ENCODE results near the gene ZNF19.

DNA sequence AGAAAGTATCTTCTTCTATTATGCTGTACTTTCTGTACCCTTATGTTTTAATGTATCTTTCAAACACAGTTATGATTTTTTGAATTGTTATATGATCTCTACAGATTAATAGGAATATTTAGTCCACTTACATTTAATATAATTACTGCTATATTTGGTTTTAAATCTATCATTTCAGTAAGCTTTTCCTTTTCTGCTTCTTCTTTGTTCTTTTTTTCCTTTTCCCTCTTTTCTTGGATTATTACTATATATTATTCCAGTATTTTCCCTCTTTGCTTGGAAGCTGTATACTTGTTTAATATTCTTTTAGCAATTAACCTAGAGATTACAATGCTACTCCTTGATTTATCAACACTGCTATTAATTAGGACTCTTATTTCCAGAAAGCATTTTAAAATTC lies 60.7 kb downstream of the ZNF19 start:
- TF ChIP-seq POLR2AphosphoS5 (IDR thresholded peaks at IDR 0.05; ENCODE audit: low read depth, low read length) (no peak), POLR2A (IDR thresholded peaks at IDR 0.05; ENCODE audit: low read depth, low read length) (no peak), TAF1 (IDR thresholded peaks at IDR 0.05; ENCODE audit: borderline replicate concordance, low read depth, low read length) (no peak)
